ENCODE data around the gene PLEKHM2.

The PLEKHM2 gene

GRCh38 chr1:15727021-15727420, 42.9 kb downstream of the PLEKHM2 start:
- DNase-seq = no peak

- no peak for DNase-seq
These were observed 43.3 kb downstream of the PLEKHM2 start for GRCh38 chr1:15727424-15727823.

GRCh38 chr1:15727866-15728534, 43.9 kb downstream of the PLEKHM2 start:
- DNase-seq = no peak

GRCh38 chr1:15728937-15729657, 45.0 kb downstream of the PLEKHM2 start:
- no peak for DNase-seq

- DNase-seq = no peak
These were observed 46.3 kb downstream of the PLEKHM2 start for GRCh38 chr1:15730423-15730822.

GRCh38 chr1:15730936-15731335, 46.8 kb downstream of the PLEKHM2 start:
- no peak for DNase-seq

- DNase-seq = no peak
These were observed 47.9 kb downstream of the PLEKHM2 start for GRCh38 chr1:15731735-15732685.

- no peak for DNase-seq
These were observed 48.6 kb downstream of the PLEKHM2 start for GRCh38 chr1:15732686-15733081.

GRCh38 chr1:15733218-15733725, 49.2 kb downstream of the PLEKHM2 start:
- DNase-seq = no peak

- no peak for DNase-seq
These were observed 49.7 kb downstream of the PLEKHM2 start for GRCh38 chr1:15733726-15734226.

GRCh38 chr1:15734296-15734695, 50.2 kb downstream of the PLEKHM2 start:
- no peak for DNase-seq

- DNase-seq = no peak
These were observed 50.8 kb downstream of the PLEKHM2 start for GRCh38 chr1:15734901-15735300.

GRCh38 chr1:15735304-15736037, 51.4 kb downstream of the PLEKHM2 start:
- DNase-seq = no peak

GRCh38 chr1:15736038-15736891, 52.1 kb downstream of the PLEKHM2 start, which contains the start of gene SLC25A34:
SLC25A34 (plus strand) TSS chr1:15736258; CDS start chr1:15736486, 228 bp downstream.
- no peak for DNase-seq

GRCh38 chr1:15736892-15737261, 52.8 kb downstream of the PLEKHM2 start:
- no peak for DNase-seq

- DNase-seq = no peak
These were observed 53.5 kb downstream of the PLEKHM2 start for GRCh38 chr1:15737324-15738319.

- no peak for DNase-seq
These were observed 54.4 kb downstream of the PLEKHM2 start for GRCh38 chr1:15738416-15739113.

GRCh38 chr1:15739259-15739658, 55.1 kb downstream of the PLEKHM2 start:
- DNase-seq = no peak

- no peak for DNase-seq
These were observed 55.6 kb downstream of the PLEKHM2 start for GRCh38 chr1:15739745-15740144.
